Measurements from ENCODE around the gene ELOVL4.

ELOVL4 gene

DNA sequence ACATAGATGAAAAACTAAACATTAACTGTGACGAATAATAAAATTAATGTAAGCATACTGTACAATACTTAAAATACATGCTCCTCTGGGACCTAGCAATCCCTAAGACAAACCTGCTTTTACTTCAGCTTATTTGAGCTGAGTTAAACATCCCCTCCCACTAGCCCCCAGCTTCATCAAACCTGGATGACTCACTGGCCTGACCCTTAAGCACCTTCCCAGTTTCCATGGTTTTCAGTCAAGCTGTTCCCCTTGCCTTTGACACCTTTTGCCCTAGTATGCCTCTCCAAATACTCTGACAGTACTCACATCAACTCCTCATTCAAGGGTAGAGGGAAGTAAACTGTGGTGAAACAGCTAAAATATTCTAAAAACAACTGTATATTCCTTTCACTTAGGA, 4.2 kb downstream of the ELOVL4 start:
- Histone ChIP-seq H3K36me3 (ENCODE audit: low read depth) (no peaks in the 10 kb centered on the region), H3K27ac (ENCODE audit: poor library complexity, severe bottlenecking) (no peak overlapping the region), H3K4me1 (ENCODE audit: insufficient read depth, poor library complexity, severe bottlenecking) (peaks cover 11% of the 10 kb centered on the region), H3K4me3 (ENCODE audit: severe bottlenecking) (no peak overlapping the region), H3K27me3 (ENCODE audit: insufficient read depth, poor library complexity, severe bottlenecking) (no peaks in the 10 kb centered on the region), H3K9me3 (ENCODE audit: severe bottlenecking) (no peaks in the 10 kb centered on the region)
- TF ChIP-seq, protein P1, sequence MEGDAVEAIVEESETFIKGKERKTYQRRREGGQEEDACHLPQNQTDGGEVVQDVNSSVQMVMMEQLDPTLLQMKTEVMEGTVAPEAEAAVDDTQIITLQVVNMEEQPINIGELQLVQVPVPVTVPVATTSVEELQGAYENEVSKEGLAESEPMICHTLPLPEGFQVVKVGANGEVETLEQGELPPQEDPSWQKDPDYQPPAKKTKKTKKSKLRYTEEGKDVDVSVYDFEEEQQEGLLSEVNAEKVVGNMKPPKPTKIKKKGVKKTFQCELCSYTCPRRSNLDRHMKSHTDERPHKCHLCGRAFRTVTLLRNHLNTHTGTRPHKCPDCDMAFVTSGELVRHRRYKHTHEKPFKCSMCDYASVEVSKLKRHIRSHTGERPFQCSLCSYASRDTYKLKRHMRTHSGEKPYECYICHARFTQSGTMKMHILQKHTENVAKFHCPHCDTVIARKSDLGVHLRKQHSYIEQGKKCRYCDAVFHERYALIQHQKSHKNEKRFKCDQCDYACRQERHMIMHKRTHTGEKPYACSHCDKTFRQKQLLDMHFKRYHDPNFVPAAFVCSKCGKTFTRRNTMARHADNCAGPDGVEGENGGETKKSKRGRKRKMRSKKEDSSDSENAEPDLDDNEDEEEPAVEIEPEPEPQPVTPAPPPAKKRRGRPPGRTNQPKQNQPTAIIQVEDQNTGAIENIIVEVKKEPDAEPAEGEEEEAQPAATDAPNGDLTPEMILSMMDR (IDR thresholded peaks at IDR 0.05; ENCODE audit: poor library complexity, severe bottlenecking): no peak
- ATAC-seq (ENCODE audit: low read depth) (no peak), DNase-seq (ENCODE audit: low spot score) (no peak)

DNA sequence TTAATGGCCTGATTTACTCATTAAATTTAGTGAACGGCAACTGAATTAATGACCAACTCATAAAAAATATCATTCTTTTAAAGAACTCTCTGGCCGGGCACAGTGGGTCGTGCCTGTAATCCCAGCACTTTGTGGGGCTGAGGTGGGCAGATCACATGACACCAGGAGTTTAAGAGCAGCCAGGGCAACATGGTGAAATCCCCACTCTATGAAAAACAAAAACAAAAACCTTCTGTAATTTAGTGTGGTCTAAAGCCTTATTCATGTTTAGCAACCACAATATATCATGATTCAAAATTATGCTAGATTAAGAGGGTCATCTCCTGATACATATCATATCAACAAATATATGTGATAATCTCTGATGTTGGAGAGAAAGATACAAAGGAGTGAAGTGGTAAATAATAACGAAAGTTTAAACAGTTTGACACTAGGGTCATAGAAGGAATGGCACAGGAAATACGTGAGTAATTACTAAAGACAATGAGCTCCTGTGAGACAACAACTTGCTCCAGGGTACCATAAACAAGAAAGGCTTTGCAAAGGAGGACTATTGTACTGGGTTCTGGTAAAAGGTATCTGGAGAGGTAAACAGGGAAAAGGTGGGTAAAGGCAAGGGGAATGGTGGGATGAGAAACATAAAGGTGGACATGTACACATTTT, 5.7 kb downstream of the ELOVL4 start:
- Histone ChIP-seq H3K9me3 (ENCODE audit: severe bottlenecking) (no peaks in the 10 kb centered on the region), H3K36me3 (ENCODE audit: low read depth) (no peaks in the 10 kb centered on the region), H3K27ac (ENCODE audit: poor library complexity, severe bottlenecking) (no peak overlapping the region), H3K4me1 (ENCODE audit: insufficient read depth, poor library complexity, severe bottlenecking) (peaks cover 11% of the 10 kb centered on the region), H3K4me3 (ENCODE audit: severe bottlenecking) (no peak overlapping the region), H3K27me3 (ENCODE audit: insufficient read depth, poor library complexity, severe bottlenecking) (no peaks in the 10 kb centered on the region)
- no peak for ATAC-seq (ENCODE audit: low read depth)
- TF ChIP-seq, protein P1 (IDR thresholded peaks at IDR 0.05; ENCODE audit: poor library complexity, severe bottlenecking): no peak
- no peak for DNase-seq (ENCODE audit: low spot score)

DNA sequence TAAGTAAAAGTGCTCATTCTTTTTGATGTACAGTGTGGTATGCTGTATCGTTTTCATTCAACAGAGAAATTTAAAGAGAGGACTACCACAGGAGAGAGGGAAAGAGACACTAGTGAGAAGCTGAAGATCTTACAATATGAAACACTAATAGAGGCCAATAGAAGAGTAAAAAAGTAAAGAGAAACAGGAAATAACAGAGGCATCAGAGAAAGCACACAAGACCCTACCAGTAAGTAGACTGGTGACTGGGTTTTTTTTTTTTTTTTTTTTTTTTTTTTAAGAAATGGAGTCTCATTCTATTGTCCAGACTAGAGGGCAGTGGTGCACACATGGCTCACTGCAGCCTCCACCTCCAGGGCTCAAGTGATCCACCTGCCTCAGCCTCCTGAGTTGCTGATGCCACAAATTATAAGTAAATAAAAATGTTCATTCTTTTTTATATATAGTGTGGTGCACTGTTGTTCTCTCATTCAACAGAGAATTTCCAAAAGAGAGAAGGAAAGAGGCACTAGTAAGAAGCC, 18.8 kb downstream of the ELOVL4 start:
- Histone ChIP-seq H3K27me3 (ENCODE audit: insufficient read depth, poor library complexity, severe bottlenecking) (no peaks in the 10 kb centered on the region), H3K4me3 (ENCODE audit: severe bottlenecking) (no peak overlapping the region), H3K9me3 (ENCODE audit: severe bottlenecking) (no peaks in the 10 kb centered on the region), H3K27ac (ENCODE audit: poor library complexity, severe bottlenecking) (no peak overlapping the region), H3K36me3 (ENCODE audit: low read depth) (no peaks in the 10 kb centered on the region), H3K4me1 (ENCODE audit: insufficient read depth, poor library complexity, severe bottlenecking) (no peaks in the 10 kb centered on the region)
- DNase-seq (ENCODE audit: low spot score): no peak
- TF ChIP-seq, protein P1 (IDR thresholded peaks at IDR 0.05; ENCODE audit: poor library complexity, severe bottlenecking): no peak
- ATAC-seq (ENCODE audit: low read depth): no peak

DNA sequence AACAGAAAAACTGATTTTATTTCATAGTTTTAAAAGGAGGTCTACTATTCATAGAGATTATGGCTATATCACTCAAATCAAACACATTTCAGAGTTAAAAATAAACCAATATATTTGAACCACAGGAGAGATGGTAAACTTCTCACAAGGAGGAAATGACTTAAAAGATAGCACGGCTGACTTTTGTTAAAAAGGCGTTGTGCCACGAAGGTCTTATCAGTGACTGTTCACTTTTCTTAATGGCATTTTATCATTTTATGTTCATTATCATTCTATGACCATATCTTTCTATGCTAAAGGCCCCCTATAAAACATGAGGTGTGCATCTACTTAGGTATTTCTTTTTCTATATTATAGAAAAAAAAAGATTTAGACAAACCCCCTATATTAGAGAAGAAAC, 19.6 kb downstream of the ELOVL4 start:
- no peaks in the 10 kb centered on the region for H3K36me3 ChIP-seq (ENCODE audit: low read depth)
- TF ChIP-seq, protein P1 (IDR thresholded peaks at IDR 0.05; ENCODE audit: poor library complexity, severe bottlenecking): no peak
- no peaks in the 10 kb centered on the region for H3K27me3 ChIP-seq (ENCODE audit: insufficient read depth, poor library complexity, severe bottlenecking)
- no peak overlapping the region for H3K4me3 ChIP-seq (ENCODE audit: severe bottlenecking)
- H3K4me1 ChIP-seq (ENCODE audit: insufficient read depth, poor library complexity, severe bottlenecking): no peaks in the 10 kb centered on the region
- DNase-seq (ENCODE audit: low spot score) (no peak), ATAC-seq (ENCODE audit: low read depth) (no peak)
- H3K9me3 ChIP-seq (ENCODE audit: severe bottlenecking): no peaks in the 10 kb centered on the region
- no peak overlapping the region for H3K27ac ChIP-seq (ENCODE audit: poor library complexity, severe bottlenecking)

DNA sequence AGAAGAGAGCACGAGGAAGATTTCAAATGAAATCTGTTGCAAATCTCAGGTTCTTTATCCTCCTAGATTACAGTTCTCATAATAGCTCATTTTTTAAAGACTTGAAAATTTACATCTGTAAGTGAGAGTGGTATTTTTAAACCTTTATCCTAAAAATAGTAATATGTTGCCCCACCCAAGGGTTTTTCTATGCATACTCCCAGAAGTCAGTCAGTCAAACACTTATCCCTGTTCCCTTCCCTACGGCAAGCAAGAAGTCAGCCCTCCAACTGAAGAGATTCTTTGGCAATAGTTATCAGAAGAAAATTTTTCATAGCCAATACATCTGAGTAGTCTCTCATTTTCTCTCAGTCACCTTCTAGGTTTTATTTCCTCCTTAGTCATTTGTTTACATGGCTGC, 24.1 kb downstream of the ELOVL4 start:
- no peak for ATAC-seq (ENCODE audit: low read depth)
- TF ChIP-seq, protein P1 (IDR thresholded peaks at IDR 0.05; ENCODE audit: poor library complexity, severe bottlenecking): no peak
- no peak overlapping the region for H3K27ac ChIP-seq (ENCODE audit: poor library complexity, severe bottlenecking)

More for the DNA sequence above, 24.1 kb downstream of the ELOVL4 start:
- Histone ChIP-seq H3K36me3 (ENCODE audit: low read depth) (no peaks in the 10 kb centered on the region; the same call in 1 of the 2 replicates), H3K4me1 (ENCODE audit: insufficient read depth, poor library complexity, severe bottlenecking) (no peaks in the 10 kb centered on the region), H3K9me3 (ENCODE audit: severe bottlenecking) (no peaks in the 10 kb centered on the region), H3K27me3 (ENCODE audit: insufficient read depth, poor library complexity, severe bottlenecking) (no peaks in the 10 kb centered on the region), H3K4me3 (ENCODE audit: severe bottlenecking) (no peak overlapping the region)
- no peak for DNase-seq (ENCODE audit: low spot score)
